H9 (cell line): Measurements from ENCODE around the gene KRT5. TPM values are rescaled to one million over a fixed set of nuclear protein-coding genes. Genes with fewer than 3 reads are reported as not detected.

Experiments used
- DNase-seq: peaks from one replicate; pipeline ENCODE4 v3.0.0-alpha.2; 2017
- H2AFZ ChIP-seq: one replicate; pipeline ENCODE4 v1.6.1; 2013; ENCODE audit warnings: mild to moderate bottlenecking, low read length, control low read depth, moderate library complexity
- H2AK5ac ChIP-seq: 2 replicates; pipeline ENCODE4 v1.6.1; 2013; ENCODE audit warnings: low read length, control low read depth, mixed read lengths; ENCODE audit not compliant: insufficient read length
- H2BK120ac ChIP-seq: one replicate; pipeline ENCODE4 v1.6.1; 2013; ENCODE audit warnings: low read depth, mild to moderate bottlenecking, low read length, control low read depth, inconsistent platforms; ENCODE audit not compliant: poor library complexity, severe bottlenecking
- H2BK12ac ChIP-seq: 2 replicates; pipeline ENCODE4 v1.6.1; 2013; ENCODE audit warnings: low read length, control low read depth, mixed read lengths, low read depth; ENCODE audit not compliant: insufficient read length
- H2BK15ac ChIP-seq: 2 replicates; pipeline ENCODE4 v1.6.1; 2013; ENCODE audit warnings: low read depth, low read length, control low read depth
- H2BK20ac ChIP-seq: one replicate; pipeline ENCODE4 v1.6.1; 2013; ENCODE audit warnings: low read depth, mild to moderate bottlenecking, low read length, control low read depth, inconsistent platforms; ENCODE audit not compliant: poor library complexity, severe bottlenecking
- H2BK5ac ChIP-seq: 2 replicates; pipeline ENCODE4 v1.6.1; 2013; ENCODE audit warnings: low read length, control low read depth, mixed read lengths; ENCODE audit not compliant: insufficient read length
- H3K14ac ChIP-seq: 2 replicates; pipeline ENCODE4 v1.6.1; 2013; ENCODE audit warnings: low read length, control low read depth; ENCODE audit not compliant: insufficient read depth
- H3K18ac ChIP-seq: 2 replicates; pipeline ENCODE4 v1.6.1; 2013; ENCODE audit warnings: low read depth, mild to moderate bottlenecking, mixed read lengths, low read length, control low read depth; ENCODE audit not compliant: insufficient read length
- H3K23ac ChIP-seq: 2 replicates; pipeline ENCODE4 v1.6.1; 2013; ENCODE audit warnings: low read length, control low read depth, mixed read lengths, low read depth; ENCODE audit not compliant: insufficient read length
- H3K23me2 ChIP-seq: 2 replicates; pipeline ENCODE4 v1.6.1; 2013; ENCODE audit warnings: low read depth, mild to moderate bottlenecking, mixed read lengths, low read length, control low read depth; ENCODE audit not compliant: insufficient read length, poor library complexity, severe bottlenecking
- H3K27ac ChIP-seq: 2 replicates; pipeline ENCODE4 v1.5.1; 2013; ENCODE audit warnings: low read length, control low read depth, mixed read lengths, low read depth; ENCODE audit not compliant: insufficient read length
- H3K27me3 ChIP-seq: 2 replicates; pipeline ENCODE4 v1.6.1; 2013; ENCODE audit warnings: low read length, control low read depth, inconsistent platforms; ENCODE audit not compliant: insufficient read depth
- H3K4ac ChIP-seq: 2 replicates; pipeline ENCODE4 v1.6.1; 2013; ENCODE audit warnings: low read depth, mild to moderate bottlenecking, control low read depth, inconsistent platforms, low read length, moderate library complexity
- H3K4me1 ChIP-seq: 2 replicates; pipeline ENCODE4 v1.6.1; 2013; ENCODE audit warnings: low read length, control low read depth, inconsistent platforms; ENCODE audit not compliant: insufficient read depth
- H3K4me2 ChIP-seq: 2 replicates; pipeline ENCODE4 v1.6.1; 2013; ENCODE audit warnings: low read length, control low read depth, mixed read lengths; ENCODE audit not compliant: insufficient read length, insufficient read depth
- H3K56ac ChIP-seq: 2 replicates; pipeline ENCODE4 v1.6.1; 2013; ENCODE audit warnings: low read depth, mild to moderate bottlenecking, mixed read lengths, low read length, control low read depth; ENCODE audit not compliant: insufficient read length
- H3K79me1 ChIP-seq: 2 replicates; pipeline ENCODE4 v1.6.1; 2013; ENCODE audit warnings: low read depth, mild to moderate bottlenecking, moderate library complexity, low read length, control low read depth, inconsistent platforms; ENCODE audit not compliant: insufficient read depth, poor library complexity, severe bottlenecking
- H3K79me2 ChIP-seq: 2 replicates; pipeline ENCODE4 v1.6.1; 2013; ENCODE audit warnings: low read length, control low read depth, inconsistent platforms; ENCODE audit not compliant: insufficient read depth
- H3K9ac ChIP-seq: 2 replicates; pipeline ENCODE4 v1.6.1; 2013; ENCODE audit warnings: low read length, control low read depth, mixed read lengths; ENCODE audit not compliant: insufficient read length; ENCODE audit errors: extremely low read depth
- H3K9me3 ChIP-seq: one replicate; pipeline ENCODE4 v1.6.1; 2013; ENCODE audit warnings: low read depth, low read length, inconsistent platforms; ENCODE audit not compliant: control insufficient read depth
- H3T11ph ChIP-seq: one replicate; pipeline ENCODE4 v1.6.1; 2013; ENCODE audit warnings: mild to moderate bottlenecking, low read length, control low read depth, inconsistent platforms
- H4K20me1 ChIP-seq: one replicate; pipeline ENCODE4 v1.6.1; 2013; ENCODE audit not compliant: control insufficient read depth, insufficient read length, insufficient read depth
- H4K5ac ChIP-seq: 2 replicates; pipeline ENCODE4 v1.6.1; 2013; ENCODE audit warnings: low read depth, mild to moderate bottlenecking, mixed read lengths, low read length, control low read depth; ENCODE audit not compliant: insufficient read length
- H4K8ac ChIP-seq: replicated peaks from 2 replicates; pipeline ENCODE4 v1.6.1; 2013; ENCODE audit warnings: low read length, control low read depth, mixed read lengths, low read depth; ENCODE audit not compliant: insufficient read length
- H4K91ac ChIP-seq: 2 replicates; pipeline ENCODE4 v1.6.1; 2013; ENCODE audit warnings: low read depth, mild to moderate bottlenecking, moderate library complexity, mixed read lengths, low read length, control low read depth; ENCODE audit not compliant: insufficient read length
- H3K27ac Mint-ChIP-seq, 3 experiments: 2 replicates in 2 of 3; 3 replicates in 1 of 3; pipeline ENCODE4 v1.8.0; 2020 to 2021; ENCODE audit warnings: mixed read lengths in 3 of 3, mild to moderate bottlenecking in 1 of 3, moderate library complexity in 1 of 3
- H3K27me3 Mint-ChIP-seq: 2 replicates; pipeline ENCODE4 v1.8.0; 2021; ENCODE audit warnings: low read depth, mild to moderate bottlenecking, moderate library complexity, mixed read lengths
- H3K36me3 Mint-ChIP-seq, 3 experiments: 2 replicates in 2 of 3; 3 replicates in 1 of 3; pipeline ENCODE4 v1.8.0; 2020 to 2021; ENCODE audit warnings: low read depth in 3 of 3, mixed read lengths in 3 of 3; ENCODE audit not compliant: insufficient read depth in 1 of 3
- H3K4me1 Mint-ChIP-seq, 2 experiments: 2 replicates each; pipeline ENCODE4 v1.8.0; 2020; ENCODE audit warnings: mixed read lengths in 2 of 2
- H3K4me3 Mint-ChIP-seq, 2 experiments: 2 replicates in 1 of 2; 3 replicates in 1 of 2; pipeline ENCODE4 v1.8.0; 2020 to 2021; ENCODE audit warnings: mild to moderate bottlenecking in 2 of 2, mixed read lengths in 2 of 2, moderate library complexity in 1 of 2
- H3K9me3 Mint-ChIP-seq, 2 experiments: 2 replicates in 1 of 2; 3 replicates in 1 of 2; pipeline ENCODE4 v1.8.0; 2020; ENCODE audit warnings: mild to moderate bottlenecking in 2 of 2, mixed read lengths in 2 of 2, moderate library complexity in 1 of 2
- WGBS: extraction: QIAGEN DNeasy Blood & Tissue Kit; methylation state at CpG from one replicate; pipeline ENCODE4 v1.1.7; 2013; ENCODE audit warnings: missing lambda C conversion rate, low lambda C conversion rate, mixed read lengths; ENCODE audit not compliant: insufficient read length; ENCODE audit errors: extremely low coverage; 5-methylcytosine and 5-hydroxymethylcytosine counted together
- total RNA-seq: library from RNA; stranded (reverse); gene quantifications from 2 replicates; pipeline ENCODE4 v1.2.1, GENCODE V29; 2021
- TF ChIP-seq, protein P1 (sequence below): fragments of 200-600 bp; sonication (generic); conservative IDR thresholded peaks from 3 replicates; pipeline ENCODE4 v1.8.0; 2021; ENCODE audit warnings: antibody characterized with exemption, mild to moderate bottlenecking

Gene KRT5
- total RNA-seq, 1 experiment from 2014 or later = not detected

- Histone ChIP-seq H2BK5ac (no peak overlapping the region), H2BK12ac (no peak overlapping the region), H3K79me2 (no peaks in the 10 kb centered on the region), H2AFZ (no peak overlapping the region), H3K18ac (no peak overlapping the region), H3K79me1 (no peaks in the 10 kb centered on the region), H4K5ac (no peak overlapping the region), H4K8ac (no peak overlapping the region), H2BK20ac (no peak overlapping the region), H3K27ac (no peak overlapping the region), H3K4ac (no peak overlapping the region), H2AK5ac (no peak overlapping the region), H3K27me3 (no peaks in the 10 kb centered on the region), H4K91ac (no peak overlapping the region), H3K9ac (no peak overlapping the region), H3K23me2 (no peaks in the 10 kb centered on the region), H3K4me2 (no peak overlapping the region), H3K14ac (no peak overlapping the region; the same call in 1 of the 2 replicates), H3K4me1 (no peaks in the 10 kb centered on the region), H2BK15ac (no peak overlapping the region), H4K20me1 (no peaks in the 10 kb centered on the region), H3K23ac (no peak overlapping the region), H3K9me3 (no peaks in the 10 kb centered on the region), H2BK120ac (no peak overlapping the region), H3T11ph (no peak overlapping the region), H3K56ac (no peak overlapping the region)
- Mint-ChIP-seq H3K27me3 (peaks cover 31% of the 10 kb centered on the region), H3K36me3 (no peaks in the 10 kb centered on the region), H3K4me3 (no peak overlapping the region), H3K9me3 (no peaks in the 10 kb centered on the region), H3K27ac (no peak overlapping the region), H3K4me1 (no peaks in the 10 kb centered on the region)
- TF ChIP-seq, protein P1, sequence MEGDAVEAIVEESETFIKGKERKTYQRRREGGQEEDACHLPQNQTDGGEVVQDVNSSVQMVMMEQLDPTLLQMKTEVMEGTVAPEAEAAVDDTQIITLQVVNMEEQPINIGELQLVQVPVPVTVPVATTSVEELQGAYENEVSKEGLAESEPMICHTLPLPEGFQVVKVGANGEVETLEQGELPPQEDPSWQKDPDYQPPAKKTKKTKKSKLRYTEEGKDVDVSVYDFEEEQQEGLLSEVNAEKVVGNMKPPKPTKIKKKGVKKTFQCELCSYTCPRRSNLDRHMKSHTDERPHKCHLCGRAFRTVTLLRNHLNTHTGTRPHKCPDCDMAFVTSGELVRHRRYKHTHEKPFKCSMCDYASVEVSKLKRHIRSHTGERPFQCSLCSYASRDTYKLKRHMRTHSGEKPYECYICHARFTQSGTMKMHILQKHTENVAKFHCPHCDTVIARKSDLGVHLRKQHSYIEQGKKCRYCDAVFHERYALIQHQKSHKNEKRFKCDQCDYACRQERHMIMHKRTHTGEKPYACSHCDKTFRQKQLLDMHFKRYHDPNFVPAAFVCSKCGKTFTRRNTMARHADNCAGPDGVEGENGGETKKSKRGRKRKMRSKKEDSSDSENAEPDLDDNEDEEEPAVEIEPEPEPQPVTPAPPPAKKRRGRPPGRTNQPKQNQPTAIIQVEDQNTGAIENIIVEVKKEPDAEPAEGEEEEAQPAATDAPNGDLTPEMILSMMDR = no peak
- WGBS = no CpG with 5 or more reads among the region's 12 CpGs
- DNase-seq = no peak
These were observed 47.9 kb upstream of the KRT5 start for GRCh38 chr12:52568111-52568510.
